Type B pancreatic cell (in vitro differentiated cells): ENCODE results near the gene ZBTB14. TPM values are rescaled to one million over a fixed set of nuclear protein-coding genes. Genes with fewer than 3 reads are reported as not detected.

Source experiments
- DNase-seq: peaks from one replicate; pipeline ENCODE4 v3.0.0; 2021; ENCODE audit warnings: mixed read lengths; ENCODE audit not compliant: unreplicated experiment; ENCODE audit errors: extremely low spot score
- H3K27ac Mint-ChIP-seq: 2 replicates; pipeline ENCODE4 v1.8.0; 2021; ENCODE audit warnings: mild to moderate bottlenecking, mixed read lengths
- H3K27me3 Mint-ChIP-seq: 2 replicates; pipeline ENCODE4 v1.8.0; 2021; ENCODE audit warnings: mixed read lengths
- H3K36me3 Mint-ChIP-seq: 2 replicates; pipeline ENCODE4 v1.8.0; 2021; ENCODE audit warnings: mixed read lengths
- H3K4me1 Mint-ChIP-seq: one replicate; pipeline ENCODE4 v1.8.0; 2021; ENCODE audit warnings: mixed read lengths; ENCODE audit not compliant: unreplicated experiment
- H3K4me3 Mint-ChIP-seq: 2 replicates; pipeline ENCODE4 v1.8.0; 2021; ENCODE audit warnings: mild to moderate bottlenecking, mixed read lengths
- H3K9me3 Mint-ChIP-seq: 2 replicates; pipeline ENCODE4 v1.8.0; 2021; ENCODE audit warnings: mixed read lengths
- CTCF ChIP-seq: fragments of 200-600 bp; sonication (generic); conservative IDR thresholded peaks from 2 replicates; pipeline ENCODE4 v1.5.0; 2021; ENCODE audit warnings: antibody characterized with exemption, mild to moderate bottlenecking
- total RNA-seq: library from RNA; stranded (reverse); gene quantifications from 2 replicates; pipeline ENCODE4 v1.2.1, GENCODE V29; 2021; ENCODE audit warnings: low replicate concordance

The ZBTB14 gene
- total RNA-seq, 1 donor from 2014 or later, result 12.8 TPM

DNA sequence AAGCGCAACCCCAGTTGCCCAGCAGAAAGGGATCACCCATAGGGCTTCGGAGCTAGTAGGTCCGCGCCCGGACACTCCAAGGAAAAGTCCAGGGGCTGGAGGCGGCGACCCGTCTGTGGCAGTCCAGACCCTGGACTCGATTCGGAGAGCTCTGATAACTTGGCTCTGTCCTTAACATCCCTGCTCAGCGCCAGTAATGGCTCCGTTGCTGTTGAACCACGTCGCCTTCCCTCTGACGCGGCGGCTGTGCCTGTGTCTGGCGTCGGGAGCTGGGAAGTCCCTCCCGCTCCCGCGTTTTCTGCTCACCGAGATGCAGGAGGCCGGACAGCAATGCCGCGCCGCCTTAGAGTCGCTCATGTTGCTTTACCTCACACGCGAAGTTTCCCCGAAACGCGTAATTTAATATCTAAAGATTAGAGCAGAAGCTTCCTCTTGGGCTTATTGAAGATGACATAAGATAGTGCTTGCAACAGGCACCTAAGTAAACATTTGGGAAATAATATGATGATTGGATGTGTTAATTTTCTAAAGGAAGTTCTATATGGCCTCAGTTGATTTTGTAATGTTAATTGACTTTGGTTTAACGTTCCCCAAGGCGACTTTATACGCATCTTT lies 1.3 kb upstream of the ZBTB14 start:
- no peaks in the 10 kb centered on the region for H3K9me3 Mint-ChIP-seq
- peak; percentile 83 for DNase-seq
- H3K4me1 Mint-ChIP-seq, result peaks cover 11% of the 10 kb centered on the region
- H3K4me3 Mint-ChIP-seq, result peak overlapping the region; percentile 96
- peaks cover 8% of the 10 kb centered on the region for H3K27me3 Mint-ChIP-seq
- no peak for TF ChIP-seq CTCF
- peaks cover 4% of the 10 kb centered on the region for H3K36me3 Mint-ChIP-seq
- peak overlapping the region; percentile 98 for H3K27ac Mint-ChIP-seq

DNA sequence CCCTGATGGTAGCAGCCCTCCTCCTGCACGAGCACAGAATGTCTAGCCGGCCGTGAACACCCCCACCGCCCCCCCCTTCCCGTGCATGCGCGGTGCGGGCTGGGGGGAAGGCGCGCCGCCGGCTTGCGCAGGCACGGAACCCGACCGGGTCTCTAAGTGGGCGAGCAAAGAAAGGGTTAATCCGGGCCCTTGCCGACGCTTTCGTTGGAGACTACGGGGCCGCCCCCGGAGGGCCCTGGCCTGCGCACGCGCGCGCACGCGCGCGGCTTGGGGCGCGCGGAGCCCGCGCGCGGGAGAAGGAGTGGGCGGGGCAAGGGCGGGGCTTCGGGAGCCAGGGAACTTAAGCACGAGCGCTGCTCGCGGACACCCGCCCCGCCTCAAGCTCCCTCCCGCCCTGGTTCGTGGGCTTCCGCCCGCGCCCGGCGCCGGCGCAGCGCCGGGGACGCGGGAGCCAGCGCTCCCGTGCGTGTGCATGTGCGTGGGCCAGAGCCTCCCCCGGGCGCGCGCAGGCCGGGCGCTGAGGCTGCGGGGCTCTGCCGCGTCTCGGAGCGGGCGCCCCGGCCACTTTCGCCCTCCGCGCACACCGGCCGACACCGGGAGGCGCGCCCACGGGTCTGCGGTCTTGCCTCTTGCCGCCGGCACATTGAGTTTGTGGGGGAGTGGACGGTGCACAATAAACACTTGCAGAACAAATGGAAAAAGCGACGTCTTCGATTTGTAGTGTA lies 617 bp upstream of the ZBTB14 start:
- Mint-ChIP-seq H3K36me3 (peaks cover 11% of the 10 kb centered on the region), H3K27me3 (peaks cover 8% of the 10 kb centered on the region), H3K9me3 (no peaks in the 10 kb centered on the region), H3K27ac (peak overlapping the region; percentile 98), H3K4me1 (peaks cover 11% of the 10 kb centered on the region), H3K4me3 (peak overlapping the region; percentile 96)
- DNase-seq, result peak; percentile 97
- TF ChIP-seq CTCF, result no peak

DNA sequence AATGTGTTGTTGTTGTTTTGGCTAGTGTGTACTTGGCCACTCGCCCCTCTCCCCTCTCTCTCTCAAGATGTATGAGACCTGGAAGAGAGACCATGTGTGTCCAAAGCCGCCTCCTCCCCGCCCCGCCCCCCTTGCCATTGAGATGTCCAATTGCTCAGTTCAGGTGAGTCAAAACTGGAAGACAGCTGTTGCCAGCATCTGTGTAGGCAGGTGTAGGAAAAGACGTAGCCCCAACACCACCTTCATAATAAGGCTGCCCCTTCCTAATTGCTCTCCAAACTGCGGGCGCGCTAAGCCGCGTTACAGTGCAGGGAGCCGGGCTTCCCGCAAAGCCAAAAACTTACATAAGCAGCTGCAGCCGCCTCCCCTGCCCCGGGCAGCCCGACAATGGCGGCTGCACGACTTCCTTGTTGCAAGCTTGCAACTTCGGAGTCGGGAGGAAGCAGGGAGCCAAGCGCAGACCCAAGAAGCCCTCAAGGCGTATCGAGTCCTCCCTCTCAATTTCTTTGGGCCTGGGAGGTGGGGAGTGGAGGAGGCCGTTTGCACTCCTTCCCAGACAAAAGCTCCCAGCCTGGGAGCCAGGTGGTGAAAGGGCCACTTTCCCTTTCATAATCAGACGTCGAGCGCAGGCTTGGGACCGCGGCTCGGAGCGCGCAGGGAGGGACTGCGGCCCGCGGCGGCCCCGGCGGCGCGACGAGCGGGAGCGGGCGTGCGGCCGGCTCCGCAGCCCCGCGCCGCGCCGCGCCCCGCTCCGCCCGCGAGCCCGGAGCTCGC lies 882 bp downstream of the ZBTB14 start:
- no peak for TF ChIP-seq CTCF
- Mint-ChIP-seq H3K27me3 (peaks cover 4% of the 10 kb centered on the region), H3K36me3 (peaks cover 16% of the 10 kb centered on the region), H3K27ac (peak overlapping the region; percentile 93), H3K9me3 (no peaks in the 10 kb centered on the region), H3K4me1 (peaks cover 11% of the 10 kb centered on the region), H3K4me3 (peak overlapping the region; percentile 91)
- DNase-seq, result peak; percentile 71

DNA sequence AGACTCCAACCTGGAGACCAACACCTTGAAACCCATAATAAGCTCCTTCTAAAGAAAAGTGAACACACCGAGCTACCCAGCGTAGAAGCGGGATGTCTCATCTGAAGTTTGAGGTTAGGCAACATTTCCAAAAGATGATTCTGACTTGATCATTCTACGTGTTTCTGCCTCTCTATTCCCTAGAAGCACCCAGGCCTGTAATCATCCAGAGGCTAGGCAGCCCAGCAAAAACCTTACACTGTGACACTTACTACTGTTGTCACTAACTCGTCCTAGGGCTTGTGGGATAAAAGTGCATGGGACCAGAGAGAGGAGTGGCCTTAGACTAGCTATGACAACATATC lies 1.4 kb downstream of the ZBTB14 start:
- H3K4me3 Mint-ChIP-seq, result peak overlapping the region; percentile 91
- TF ChIP-seq CTCF, result no peak
- DNase-seq, result no peak
- no peaks in the 10 kb centered on the region for H3K9me3 Mint-ChIP-seq
- H3K27me3 Mint-ChIP-seq, result peaks cover 4% of the 10 kb centered on the region
- peaks cover 16% of the 10 kb centered on the region for H3K36me3 Mint-ChIP-seq
- peaks cover 11% of the 10 kb centered on the region for H3K4me1 Mint-ChIP-seq
- H3K27ac Mint-ChIP-seq, result peak overlapping the region; percentile 93

- no peak for DNase-seq
- Mint-ChIP-seq H3K36me3 (peaks cover 16% of the 10 kb centered on the region), H3K27ac (no peak overlapping the region), H3K4me1 (no peaks in the 10 kb centered on the region), H3K9me3 (no peaks in the 10 kb centered on the region), H3K4me3 (no peak overlapping the region), H3K27me3 (no peaks in the 10 kb centered on the region)
- TF ChIP-seq CTCF, result no peak
Measured at GRCh38 chr18:5288517-5288935, 7.0 kb downstream of the ZBTB14 start.
